Measurements from ENCODE around the gene CCNI.

DNA sequence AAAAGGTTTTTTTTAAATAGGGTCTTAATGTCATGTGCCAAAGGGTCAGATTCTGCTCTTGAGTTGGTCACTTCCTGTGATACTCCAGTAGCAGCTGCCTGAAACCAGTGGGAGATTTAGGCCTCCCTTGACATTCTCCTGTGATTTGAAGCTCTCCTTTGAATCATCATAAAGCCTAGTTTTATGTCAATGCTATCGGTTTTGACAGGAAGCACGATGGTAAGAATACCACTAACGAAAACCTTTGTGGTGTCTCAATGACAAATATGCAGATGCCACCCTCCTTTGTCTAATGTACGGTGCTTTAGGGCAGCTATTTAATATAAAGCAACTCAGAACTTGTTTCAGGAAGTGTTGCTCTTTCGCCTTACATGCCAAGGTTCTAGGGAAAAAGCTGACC lies 44.2 kb downstream of the CCNI start:
- TF ChIP-seq, protein P1, sequence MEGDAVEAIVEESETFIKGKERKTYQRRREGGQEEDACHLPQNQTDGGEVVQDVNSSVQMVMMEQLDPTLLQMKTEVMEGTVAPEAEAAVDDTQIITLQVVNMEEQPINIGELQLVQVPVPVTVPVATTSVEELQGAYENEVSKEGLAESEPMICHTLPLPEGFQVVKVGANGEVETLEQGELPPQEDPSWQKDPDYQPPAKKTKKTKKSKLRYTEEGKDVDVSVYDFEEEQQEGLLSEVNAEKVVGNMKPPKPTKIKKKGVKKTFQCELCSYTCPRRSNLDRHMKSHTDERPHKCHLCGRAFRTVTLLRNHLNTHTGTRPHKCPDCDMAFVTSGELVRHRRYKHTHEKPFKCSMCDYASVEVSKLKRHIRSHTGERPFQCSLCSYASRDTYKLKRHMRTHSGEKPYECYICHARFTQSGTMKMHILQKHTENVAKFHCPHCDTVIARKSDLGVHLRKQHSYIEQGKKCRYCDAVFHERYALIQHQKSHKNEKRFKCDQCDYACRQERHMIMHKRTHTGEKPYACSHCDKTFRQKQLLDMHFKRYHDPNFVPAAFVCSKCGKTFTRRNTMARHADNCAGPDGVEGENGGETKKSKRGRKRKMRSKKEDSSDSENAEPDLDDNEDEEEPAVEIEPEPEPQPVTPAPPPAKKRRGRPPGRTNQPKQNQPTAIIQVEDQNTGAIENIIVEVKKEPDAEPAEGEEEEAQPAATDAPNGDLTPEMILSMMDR (IDR thresholded peaks at IDR 0.05), result no peak
- TF ChIP-seq POLR2A (IDR thresholded peaks at IDR 0.05) (no peak), POLR2AphosphoS5 (IDR thresholded peaks at IDR 0.05) (no peak)
